ENCODE data around the gene TMPRSS3.

Gene TMPRSS3

DNA sequence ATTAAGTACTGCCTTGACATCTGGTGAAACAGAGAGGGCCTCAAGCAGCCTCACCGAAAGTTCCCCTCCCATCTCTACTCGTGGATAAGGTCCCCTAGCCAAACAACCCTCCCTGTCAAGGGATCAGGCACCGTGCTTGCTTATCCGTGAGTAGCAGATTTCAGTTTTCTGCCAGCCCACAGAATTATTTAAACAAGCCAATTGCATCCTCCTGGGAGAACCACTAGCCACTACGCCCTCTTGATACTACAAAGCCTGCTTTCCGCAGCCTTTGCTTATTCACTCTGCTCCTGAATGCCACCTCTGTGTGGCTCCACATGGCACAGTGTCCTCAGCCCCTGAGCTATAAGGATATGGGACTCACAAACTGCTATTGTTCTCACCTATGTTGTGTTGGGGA, 39.2 kb downstream of the TMPRSS3 start:
- Histone ChIP-seq H2AFZ (ENCODE audit: low read length) (no peak overlapping the region), H3K36me3 (ENCODE audit: insufficient read depth, low read length) (no peaks in the 10 kb centered on the region), H3K4me2 (ENCODE audit: low read depth, low read length, poor library complexity, severe bottlenecking) (no peak overlapping the region), H3F3A (ENCODE audit: low read depth) (no peaks in the 10 kb centered on the region), H3K27me3 (ENCODE audit: insufficient read depth, low read length, poor library complexity, severe bottlenecking) (no peaks in the 10 kb centered on the region), H3K4me3 (ENCODE audit: low read length, poor library complexity, severe bottlenecking) (no peak overlapping the region), H3K9ac (ENCODE audit: low read depth, low read length, poor library complexity, severe bottlenecking) (no peak overlapping the region), H3K4me1 (ENCODE audit: insufficient read depth, low read length, poor library complexity, severe bottlenecking) (peaks cover 9% of the 10 kb centered on the region), H3K9me3 (ENCODE audit: insufficient read depth, low read depth, low read length) (0 out of 2 replicates have a peak, but pooled peaks cover 3% of the 10 kb centered on the region), H3K9me2 (replicated peaks; ENCODE audit: low read depth, low read length) (no peaks in the 10 kb centered on the region), H3K79me2 (ENCODE audit: insufficient read depth, low read length) (no peaks in the 10 kb centered on the region), H4K20me1 (ENCODE audit: insufficient read depth, low read length, poor library complexity, severe bottlenecking) (no peaks in the 10 kb centered on the region)
- TF ChIP-seq, protein P1, sequence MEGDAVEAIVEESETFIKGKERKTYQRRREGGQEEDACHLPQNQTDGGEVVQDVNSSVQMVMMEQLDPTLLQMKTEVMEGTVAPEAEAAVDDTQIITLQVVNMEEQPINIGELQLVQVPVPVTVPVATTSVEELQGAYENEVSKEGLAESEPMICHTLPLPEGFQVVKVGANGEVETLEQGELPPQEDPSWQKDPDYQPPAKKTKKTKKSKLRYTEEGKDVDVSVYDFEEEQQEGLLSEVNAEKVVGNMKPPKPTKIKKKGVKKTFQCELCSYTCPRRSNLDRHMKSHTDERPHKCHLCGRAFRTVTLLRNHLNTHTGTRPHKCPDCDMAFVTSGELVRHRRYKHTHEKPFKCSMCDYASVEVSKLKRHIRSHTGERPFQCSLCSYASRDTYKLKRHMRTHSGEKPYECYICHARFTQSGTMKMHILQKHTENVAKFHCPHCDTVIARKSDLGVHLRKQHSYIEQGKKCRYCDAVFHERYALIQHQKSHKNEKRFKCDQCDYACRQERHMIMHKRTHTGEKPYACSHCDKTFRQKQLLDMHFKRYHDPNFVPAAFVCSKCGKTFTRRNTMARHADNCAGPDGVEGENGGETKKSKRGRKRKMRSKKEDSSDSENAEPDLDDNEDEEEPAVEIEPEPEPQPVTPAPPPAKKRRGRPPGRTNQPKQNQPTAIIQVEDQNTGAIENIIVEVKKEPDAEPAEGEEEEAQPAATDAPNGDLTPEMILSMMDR (conservative IDR thresholded peaks at IDR 0.05; ENCODE audit: low read length): no peak
- no peak for TF ChIP-seq EZH2phosphoT487 (IDR thresholded peaks at IDR 0.05; ENCODE audit: borderline replicate concordance)

DNA sequence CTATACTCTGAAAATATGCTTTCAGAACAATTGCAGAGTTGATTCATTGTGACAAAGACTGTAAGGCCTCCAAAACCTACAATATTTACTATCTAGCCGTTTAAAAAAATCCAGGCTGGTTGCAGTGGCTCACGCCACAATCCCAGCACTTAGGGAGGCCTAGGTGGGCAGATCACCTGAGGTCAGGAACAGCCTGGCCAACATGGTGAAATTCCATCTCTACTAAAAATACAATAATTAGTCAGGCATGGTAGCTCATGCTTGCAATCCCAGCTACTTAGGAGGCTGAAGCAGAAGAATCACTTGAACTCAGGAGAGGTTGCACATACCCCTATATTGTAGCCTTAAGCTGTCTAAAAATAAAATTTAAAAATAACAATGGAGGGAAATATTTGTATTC, 39.8 kb downstream of the TMPRSS3 start:
- Histone ChIP-seq H3K4me3 (ENCODE audit: low read length, poor library complexity, severe bottlenecking) (no peak overlapping the region), H4K20me1 (ENCODE audit: insufficient read depth, low read length, poor library complexity, severe bottlenecking) (no peaks in the 10 kb centered on the region), H3K79me2 (ENCODE audit: insufficient read depth, low read length) (no peaks in the 10 kb centered on the region), H3F3A (ENCODE audit: low read depth) (no peaks in the 10 kb centered on the region), H3K9me2 (replicated peaks; ENCODE audit: low read depth, low read length) (no peaks in the 10 kb centered on the region), H3K36me3 (ENCODE audit: insufficient read depth, low read length) (no peaks in the 10 kb centered on the region), H3K9ac (ENCODE audit: low read depth, low read length, poor library complexity, severe bottlenecking) (no peak overlapping the region), H3K27me3 (ENCODE audit: insufficient read depth, low read length, poor library complexity, severe bottlenecking) (no peaks in the 10 kb centered on the region), H3K4me2 (ENCODE audit: low read depth, low read length, poor library complexity, severe bottlenecking) (no peak overlapping the region), H2AFZ (ENCODE audit: low read length) (no peak overlapping the region), H3K9me3 (ENCODE audit: insufficient read depth, low read depth, low read length) (0 out of 2 replicates have a peak, but pooled peaks cover 3% of the 10 kb centered on the region), H3K4me1 (ENCODE audit: insufficient read depth, low read length, poor library complexity, severe bottlenecking) (peaks cover 9% of the 10 kb centered on the region)
- no peak for TF ChIP-seq EZH2phosphoT487 (IDR thresholded peaks at IDR 0.05; ENCODE audit: borderline replicate concordance)
- TF ChIP-seq, protein P1 (conservative IDR thresholded peaks at IDR 0.05; ENCODE audit: low read length): no peak

DNA sequence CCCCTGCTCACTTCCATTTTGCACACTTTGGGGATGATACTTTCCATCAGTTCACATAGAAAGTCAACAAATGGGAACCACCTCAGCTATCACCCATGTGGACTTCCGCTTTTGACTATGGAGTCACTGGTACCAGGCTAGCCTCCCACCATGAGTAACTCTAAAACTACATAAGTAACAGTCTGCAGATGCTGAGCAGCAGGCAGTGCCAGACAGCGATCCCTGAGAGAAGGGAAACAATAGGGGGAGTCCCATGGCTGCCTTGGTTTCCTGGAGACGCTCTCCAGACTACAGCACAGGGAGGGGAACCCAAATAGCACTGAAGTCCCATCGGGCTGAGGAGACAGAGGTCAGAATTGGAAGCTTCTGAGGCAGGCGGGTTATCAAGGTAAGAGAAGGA, 42.2 kb downstream of the TMPRSS3 start:
- H3F3A ChIP-seq (ENCODE audit: low read depth): no peaks in the 10 kb centered on the region
- TF ChIP-seq EZH2phosphoT487 (IDR thresholded peaks at IDR 0.05; ENCODE audit: borderline replicate concordance): no peak
- TF ChIP-seq, protein P1 (conservative IDR thresholded peaks at IDR 0.05; ENCODE audit: low read length): no peak
- no peak overlapping the region for H3K4me2 ChIP-seq (ENCODE audit: low read depth, low read length, poor library complexity, severe bottlenecking)
- H3K9ac ChIP-seq (ENCODE audit: low read depth, low read length, poor library complexity, severe bottlenecking): no peak overlapping the region
- H3K27me3 ChIP-seq (ENCODE audit: insufficient read depth, low read length, poor library complexity, severe bottlenecking): no peaks in the 10 kb centered on the region
- no peak overlapping the region for H2AFZ ChIP-seq (ENCODE audit: low read length)
- no peaks in the 10 kb centered on the region for H3K9me2 ChIP-seq (replicated peaks; ENCODE audit: low read depth, low read length)
- 0 out of 2 replicates have a peak, but pooled peaks cover 3% of the 10 kb centered on the region for H3K9me3 ChIP-seq (ENCODE audit: insufficient read depth, low read depth, low read length)
- no peak overlapping the region for H3K4me3 ChIP-seq (ENCODE audit: low read length, poor library complexity, severe bottlenecking)
- H4K20me1 ChIP-seq (ENCODE audit: insufficient read depth, low read length, poor library complexity, severe bottlenecking): no peaks in the 10 kb centered on the region
- H3K4me1 ChIP-seq (ENCODE audit: insufficient read depth, low read length, poor library complexity, severe bottlenecking): peaks cover 4% of the 10 kb centered on the region
- no peaks in the 10 kb centered on the region for H3K36me3 ChIP-seq (ENCODE audit: insufficient read depth, low read length)
- no peaks in the 10 kb centered on the region for H3K79me2 ChIP-seq (ENCODE audit: insufficient read depth, low read length)
